T-helper 17 cell (primary cell): ENCODE results near the gene NFAM1. TPM values are rescaled to one million over a fixed set of nuclear protein-coding genes. Genes with fewer than 3 reads are reported as not detected.
A peak's percentile ranks its signal among the peaks of the same experiment; 100 is the strongest.

Experiments used
- ATAC-seq: fragments of 150-1000 bp; cut with Tn5 transposase; 2 replicates; pipeline ENCODE4 v1.10.0; 2021; ENCODE audit warnings: mild to moderate bottlenecking, moderate library complexity
- DNase-seq, 3 donors: peaks; one replicate each; pipeline versions ENCODE4 v3.0.0 to v3.0.0-alpha.2; 2020 to 2021
- H3K9me3 ChIP-seq: one replicate; pipeline ENCODE4 v1.7.0; 2013; ENCODE audit warnings: low read length, mild to moderate bottlenecking; ENCODE audit not compliant: control insufficient read depth, poor library complexity, severe bottlenecking
- H3K27ac Mint-ChIP-seq: one replicate; pipeline ENCODE4 v1.8.0; 2022; ENCODE audit warnings: mild to moderate bottlenecking, moderate library complexity, mixed read lengths
- H3K27me3 Mint-ChIP-seq: one replicate; pipeline ENCODE4 v1.8.0; 2022; ENCODE audit warnings: mixed read lengths
- H3K36me3 Mint-ChIP-seq: one replicate; pipeline ENCODE4 v1.8.0; 2022; ENCODE audit warnings: low read depth, mixed read lengths
- H3K4me1 Mint-ChIP-seq: one replicate; pipeline ENCODE4 v1.8.0; 2022; ENCODE audit warnings: mild to moderate bottlenecking, mixed read lengths
- H3K4me3 Mint-ChIP-seq: one replicate; pipeline ENCODE4 v1.8.0; 2022; ENCODE audit warnings: mild to moderate bottlenecking, moderate library complexity, mixed read lengths
- total RNA-seq, 4 donors: library from RNA in 2 of 4; stranded (reverse) in 2 of 4; gene quantifications; one replicate each; pipeline ENCODE4 v1.2.3 and lab custom pipeline; 2022 to 2026

The NFAM1 gene
- 1 to 10 TPM in 1 of 2 donors, under 1 TPM in 1; 0.55 to 2.4 TPM for total RNA-seq
- 0.12 to 0.15 reads per million in 2 donors for total RNA-seq (lab: John Stamatoyannopoulos, UW)

- H3K9me3 ChIP-seq, result no peaks in the 10 kb centered on the region
These were observed at the start of gene NFAM1 for GRCh38 chr22:42432020-42432596. NFAM1 (minus strand) TSS chr22:42432403; CDS start chr22:42432357, 46 bp downstream.

GRCh38 chr22:42475122-42475521 lies 42.9 kb upstream of the NFAM1 start:
- ATAC-seq, result no peak
- Mint-ChIP-seq H3K4me3 (no peak overlapping the region), H3K27ac (no peak overlapping the region), H3K27me3 (peaks cover 10% of the 10 kb centered on the region), H3K4me1 (peaks cover 13% of the 10 kb centered on the region), H3K36me3 (no peaks in the 10 kb centered on the region)
- DNase-seq, result no peak
- H3K9me3 ChIP-seq, result no peaks in the 10 kb centered on the region

More at GRCh38 chr22:42432020-42432596, at the start of gene NFAM1:
- Mint-ChIP-seq H3K27me3 (peaks cover 35% of the 10 kb centered on the region), H3K4me1 (peaks cover 8% of the 10 kb centered on the region), H3K27ac (no peak within 1 kb of the TSS), H3K4me3 (peak within 1 kb of the TSS; percentile 7), H3K36me3 (no peaks in the 10 kb centered on the region)
- DNase-seq (no peak), ATAC-seq (no peak)

- Mint-ChIP-seq H3K4me1 (peaks cover 7% of the 10 kb centered on the region), H3K36me3 (no peaks in the 10 kb centered on the region), H3K27me3 (peaks cover 13% of the 10 kb centered on the region), H3K27ac (no peak overlapping the region), H3K4me3 (no peak overlapping the region)
- H3K9me3 ChIP-seq, result no peaks in the 10 kb centered on the region
- ATAC-seq (peak; percentile 51), DNase-seq (no peak)
These were observed 41.4 kb upstream of the NFAM1 start for GRCh38 chr22:42473484-42474193.

GRCh38 chr22:42472671-42473070 lies 40.5 kb upstream of the NFAM1 start:
- peaks cover 4% of the 10 kb centered on the region for H3K4me1 Mint-ChIP-seq
- H3K9me3 ChIP-seq, result no peaks in the 10 kb centered on the region
- no peak overlapping the region for H3K27ac Mint-ChIP-seq
- H3K27me3 Mint-ChIP-seq, result peaks cover 22% of the 10 kb centered on the region
- H3K4me3 Mint-ChIP-seq, result no peak overlapping the region
- H3K36me3 Mint-ChIP-seq, result peaks cover 3% of the 10 kb centered on the region
- DNase-seq, result no peak
- no peak for ATAC-seq

- H3K27ac Mint-ChIP-seq, result no peak overlapping the region
- DNase-seq (no peak), ATAC-seq (no peak)
- peaks cover 26% of the 10 kb centered on the region for H3K27me3 Mint-ChIP-seq
- H3K4me3 Mint-ChIP-seq, result no peak overlapping the region
- H3K36me3 Mint-ChIP-seq, result peaks cover 3% of the 10 kb centered on the region
- H3K9me3 ChIP-seq, result no peaks in the 10 kb centered on the region
- H3K4me1 Mint-ChIP-seq, result peaks cover 4% of the 10 kb centered on the region
These were observed 39.2 kb upstream of the NFAM1 start for GRCh38 chr22:42471441-42471840.

GRCh38 chr22:42470366-42471082 lies 38.3 kb upstream of the NFAM1 start:
- H3K27ac Mint-ChIP-seq, result no peak overlapping the region
- DNase-seq (no peak), ATAC-seq (no peak)
- no peak overlapping the region for H3K4me3 Mint-ChIP-seq
- H3K36me3 Mint-ChIP-seq, result peaks cover 3% of the 10 kb centered on the region
- H3K27me3 Mint-ChIP-seq, result peaks cover 26% of the 10 kb centered on the region
- H3K9me3 ChIP-seq, result no peaks in the 10 kb centered on the region
- H3K4me1 Mint-ChIP-seq, result peaks cover 4% of the 10 kb centered on the region

GRCh38 chr22:42468841-42469240 lies 36.6 kb upstream of the NFAM1 start:
- H3K4me1 Mint-ChIP-seq, result peaks cover 2% of the 10 kb centered on the region
- no peaks in the 10 kb centered on the region for H3K9me3 ChIP-seq

GRCh38 chr22:42462016-42462415 lies 29.8 kb upstream of the NFAM1 start:
- Mint-ChIP-seq H3K4me3 (no peak overlapping the region), H3K27ac (no peak overlapping the region), H3K36me3 (peaks cover 2% of the 10 kb centered on the region), H3K4me1 (no peaks in the 10 kb centered on the region), H3K27me3 (peaks cover 46% of the 10 kb centered on the region)
- ATAC-seq (no peak), DNase-seq (no peak)
- H3K9me3 ChIP-seq, result no peaks in the 10 kb centered on the region

More at GRCh38 chr22:42468841-42469240, 36.6 kb upstream of the NFAM1 start:
- no peak overlapping the region for H3K27ac Mint-ChIP-seq
- no peak overlapping the region for H3K4me3 Mint-ChIP-seq
- peaks cover 26% of the 10 kb centered on the region for H3K27me3 Mint-ChIP-seq
- ATAC-seq (no peak), DNase-seq (no peak)
- peaks cover 3% of the 10 kb centered on the region for H3K36me3 Mint-ChIP-seq

GRCh38 chr22:42461511-42461910 lies 29.3 kb upstream of the NFAM1 start:
- no peaks in the 10 kb centered on the region for H3K4me1 Mint-ChIP-seq
- DNase-seq (no peak), ATAC-seq (no peak)
- no peak overlapping the region for H3K27ac Mint-ChIP-seq
- H3K27me3 Mint-ChIP-seq, result peaks cover 49% of the 10 kb centered on the region
- no peak overlapping the region for H3K4me3 Mint-ChIP-seq
- peaks cover 2% of the 10 kb centered on the region for H3K36me3 Mint-ChIP-seq
- no peaks in the 10 kb centered on the region for H3K9me3 ChIP-seq

GRCh38 chr22:42459287-42460063 lies 27.3 kb upstream of the NFAM1 start:
- ATAC-seq (no peak), DNase-seq (no peak)
- no peak overlapping the region for H3K4me3 Mint-ChIP-seq
- H3K36me3 Mint-ChIP-seq, result peaks cover 2% of the 10 kb centered on the region
- peaks cover 56% of the 10 kb centered on the region for H3K27me3 Mint-ChIP-seq
- no peak overlapping the region for H3K27ac Mint-ChIP-seq
- H3K9me3 ChIP-seq, result no peaks in the 10 kb centered on the region
- H3K4me1 Mint-ChIP-seq, result no peaks in the 10 kb centered on the region

GRCh38 chr22:42452916-42453315 lies 20.7 kb upstream of the NFAM1 start:
- Mint-ChIP-seq H3K4me1 (no peaks in the 10 kb centered on the region), H3K27ac (no peak overlapping the region), H3K27me3 (peaks cover 21% of the 10 kb centered on the region), H3K4me3 (no peak overlapping the region), H3K36me3 (no peaks in the 10 kb centered on the region)
- DNase-seq (no peak), ATAC-seq (no peak)
- H3K9me3 ChIP-seq, result no peaks in the 10 kb centered on the region

GRCh38 chr22:42452456-42452855 lies 20.3 kb upstream of the NFAM1 start:
- H3K27ac Mint-ChIP-seq, result no peak overlapping the region

More at GRCh38 chr22:42452456-42452855, 20.3 kb upstream of the NFAM1 start:
- DNase-seq (no peak), ATAC-seq (no peak)
- Mint-ChIP-seq H3K27me3 (peaks cover 21% of the 10 kb centered on the region), H3K4me1 (no peaks in the 10 kb centered on the region), H3K4me3 (no peak overlapping the region), H3K36me3 (no peaks in the 10 kb centered on the region)
- no peaks in the 10 kb centered on the region for H3K9me3 ChIP-seq
